DMS53 treated with DMSO at 0.1 percent for 48 hours (cell line): Measurements from ENCODE around the gene ARHGAP32.

Experiments used
- DNase-seq: peaks from one replicate; lab custom pipeline; 2025; ENCODE audit not compliant: unreplicated experiment; lab: John Stamatoyannopoulos, UW

The ARHGAP32 gene

DNA sequence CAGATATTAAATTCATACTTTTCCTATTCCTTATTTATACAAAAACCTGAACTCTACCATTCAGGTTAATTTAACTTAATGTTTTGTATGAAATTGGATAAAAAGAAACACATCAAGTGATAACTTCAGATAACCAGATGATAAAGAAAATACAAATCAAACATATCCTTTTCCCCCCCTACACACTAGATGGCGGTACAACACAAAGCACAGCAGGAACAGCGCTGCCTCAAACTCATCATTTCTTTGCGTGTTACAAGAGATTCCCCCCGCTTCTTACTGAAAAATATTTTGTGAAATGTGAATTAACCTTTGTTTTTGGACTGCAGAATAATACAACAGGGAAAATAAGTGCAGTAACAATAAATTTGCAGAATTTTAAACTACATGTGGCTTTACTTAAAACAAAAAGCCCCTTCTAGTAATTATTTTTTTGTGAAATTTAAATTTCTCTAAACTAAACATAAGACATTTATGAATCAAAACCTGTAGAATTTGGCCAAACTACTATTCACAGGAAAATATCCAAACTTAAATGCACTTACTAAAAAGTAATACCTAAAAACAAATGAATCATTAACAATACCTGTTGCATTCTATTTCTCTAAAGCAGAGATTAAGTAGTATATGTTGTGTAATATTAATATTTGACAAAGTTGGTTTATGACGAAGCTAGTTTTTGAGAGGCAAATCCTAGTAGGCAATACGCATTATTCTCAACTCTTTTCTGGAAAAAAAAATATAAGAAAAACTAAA, 74.4 kb downstream of the ARHGAP32 start:
- peak; percentile 72 for DNase-seq

DNA sequence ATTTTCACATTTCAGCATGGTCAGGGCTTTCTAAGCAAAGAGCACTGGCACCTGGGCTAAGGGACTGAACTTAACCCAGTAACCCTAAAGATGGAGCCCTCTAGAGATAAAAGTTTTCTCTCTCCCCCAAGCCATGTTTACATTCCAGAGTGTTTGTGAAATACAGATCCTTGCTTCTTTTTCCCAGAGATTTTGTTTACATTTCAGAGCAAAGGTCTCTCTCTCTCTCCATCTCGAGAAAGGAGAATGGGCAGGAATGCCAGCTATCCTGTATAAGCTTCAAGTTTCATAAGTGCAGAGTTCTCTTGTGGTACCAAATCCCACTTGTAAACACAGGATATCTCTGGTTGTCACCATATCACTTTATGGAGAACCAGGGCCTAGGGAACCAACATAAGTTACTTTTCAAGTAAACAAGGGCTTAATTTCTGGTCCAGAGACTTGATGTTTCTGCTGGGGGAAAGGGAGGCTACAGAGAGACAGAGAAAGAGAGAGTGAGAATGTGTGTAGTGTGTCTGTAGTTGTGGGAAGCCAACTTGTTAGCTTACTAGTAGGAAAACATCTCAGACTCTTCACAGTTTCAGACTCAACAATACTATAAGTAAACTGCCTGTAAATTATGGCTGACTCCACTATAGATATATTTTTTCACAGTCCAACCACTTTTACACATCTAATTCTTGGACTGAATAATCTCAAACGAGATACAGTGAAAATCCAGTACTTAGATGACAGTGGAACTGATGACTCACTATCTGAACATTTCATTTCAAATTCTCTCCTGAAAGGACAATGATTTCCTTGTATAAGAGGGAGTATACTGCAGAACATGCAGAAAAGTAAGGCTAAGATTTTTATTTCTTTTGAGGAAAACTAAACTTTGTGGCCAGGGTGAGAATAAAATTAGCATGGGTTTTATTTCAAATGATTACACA, 76.2 kb downstream of the ARHGAP32 start:
- no peak for DNase-seq

DNA sequence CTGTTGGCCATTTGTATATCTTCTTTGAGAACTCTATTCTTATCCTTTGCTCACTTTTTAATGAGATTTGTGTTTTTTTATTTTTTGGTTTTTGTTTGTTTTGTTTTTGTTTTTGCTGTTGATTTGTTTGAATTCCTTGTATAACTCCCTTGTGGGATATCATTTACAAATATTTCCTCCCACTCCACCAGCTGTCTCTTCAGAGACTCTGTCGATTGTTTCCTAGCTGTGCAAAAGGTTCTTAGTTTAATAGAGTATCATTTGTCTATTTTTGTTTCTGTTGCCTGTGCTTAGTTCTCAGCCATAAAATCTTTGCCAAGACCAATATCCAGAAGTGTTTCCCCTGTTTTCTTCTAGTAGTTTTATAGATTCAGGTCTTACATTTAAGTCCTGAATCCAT, 82.4 kb downstream of the ARHGAP32 start:
- DNase-seq, result no peak

DNA sequence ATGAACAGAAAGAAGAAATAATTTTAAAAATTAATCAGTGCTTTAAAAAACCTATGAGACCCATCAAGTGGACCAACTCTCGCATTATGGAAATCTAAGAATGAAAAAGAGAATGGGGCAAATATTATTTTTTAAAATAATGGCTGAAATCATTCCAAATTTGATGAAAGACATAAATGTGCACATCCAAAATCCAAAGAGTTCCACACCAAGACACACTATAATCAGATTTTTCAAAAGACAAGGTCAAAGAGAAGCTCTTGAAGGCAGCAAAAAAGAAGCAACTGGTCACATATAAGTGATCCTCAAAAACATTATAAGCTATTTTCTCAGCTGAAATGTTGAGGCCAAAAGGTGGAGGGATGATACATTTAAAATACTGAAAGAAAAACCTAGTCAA, 85.3 kb downstream of the ARHGAP32 start:
- DNase-seq, result no peak

DNA sequence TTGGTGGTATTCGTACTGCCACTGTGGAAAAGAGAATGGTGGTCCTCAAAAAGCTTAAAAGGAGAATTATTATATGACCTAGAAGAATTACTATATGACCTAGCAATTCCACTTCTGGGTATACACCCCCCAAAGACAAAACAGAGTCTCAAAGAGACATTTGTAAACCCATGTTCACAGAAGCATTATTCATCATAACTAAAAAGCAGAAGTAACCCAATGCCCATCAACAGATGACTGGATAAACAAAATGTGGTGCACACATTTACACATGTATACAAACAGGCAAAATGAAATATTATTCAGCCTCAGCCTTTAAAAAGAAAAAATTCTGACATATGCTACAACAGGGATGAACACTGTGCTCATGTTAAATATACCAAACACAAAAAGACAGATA, 89.4 kb downstream of the ARHGAP32 start:
- no peak for DNase-seq

DNA sequence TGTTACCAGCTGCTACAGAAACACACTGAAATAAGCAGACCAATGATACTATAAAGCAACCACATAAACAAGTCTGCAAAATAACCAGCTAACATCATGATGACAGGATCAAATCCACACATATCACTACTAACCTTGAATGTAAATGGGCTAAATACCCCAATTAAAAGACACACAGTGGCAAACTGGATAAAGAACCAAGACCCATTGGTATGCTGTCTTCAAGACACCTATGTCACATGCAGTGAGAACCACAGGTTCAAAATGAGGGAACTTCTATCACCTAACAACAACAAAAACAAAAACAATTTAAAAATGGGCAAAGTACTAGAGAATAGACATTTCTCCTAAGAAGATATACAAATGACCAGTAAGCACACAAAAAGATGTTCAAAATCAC, 89.9 kb downstream of the ARHGAP32 start:
- no peak for DNase-seq

DNA sequence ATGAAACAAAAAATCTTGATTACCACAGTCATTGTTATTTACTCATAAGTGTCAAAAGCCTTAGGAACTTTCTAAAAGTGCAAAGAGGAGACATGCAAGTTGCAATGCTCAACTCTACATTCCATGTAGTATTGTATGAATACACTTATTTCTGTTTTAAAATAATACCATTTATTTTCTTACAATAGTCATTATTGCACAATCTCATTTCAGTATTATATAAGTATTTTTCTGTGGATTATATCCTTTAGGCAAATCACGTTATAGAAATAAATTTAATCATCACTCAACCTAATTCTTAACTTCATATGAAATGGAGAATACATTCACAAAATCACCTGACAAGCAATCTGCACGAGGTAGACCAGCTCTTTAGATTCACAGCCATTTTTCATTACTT, 98.8 kb downstream of the ARHGAP32 start:
- no peak for DNase-seq

DNA sequence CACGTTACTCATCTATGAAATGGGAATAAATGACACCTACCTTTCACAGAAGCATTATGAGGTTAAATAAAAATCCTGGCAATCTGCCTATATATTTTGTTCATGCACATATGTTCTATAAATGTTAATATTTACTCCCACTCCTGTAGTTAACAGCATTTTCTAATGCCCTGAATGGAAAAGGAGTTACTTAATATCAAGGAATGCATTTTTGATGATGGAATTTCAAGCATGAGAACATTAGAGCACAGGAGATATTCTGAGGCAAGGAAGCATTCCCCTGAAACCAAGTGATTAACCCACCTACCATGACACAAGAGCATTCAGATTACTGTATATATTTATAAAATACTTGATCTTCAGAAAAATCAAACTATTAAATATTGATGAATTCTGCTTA, 102.1 kb downstream of the ARHGAP32 start:
- DNase-seq, result no peak

DNA sequence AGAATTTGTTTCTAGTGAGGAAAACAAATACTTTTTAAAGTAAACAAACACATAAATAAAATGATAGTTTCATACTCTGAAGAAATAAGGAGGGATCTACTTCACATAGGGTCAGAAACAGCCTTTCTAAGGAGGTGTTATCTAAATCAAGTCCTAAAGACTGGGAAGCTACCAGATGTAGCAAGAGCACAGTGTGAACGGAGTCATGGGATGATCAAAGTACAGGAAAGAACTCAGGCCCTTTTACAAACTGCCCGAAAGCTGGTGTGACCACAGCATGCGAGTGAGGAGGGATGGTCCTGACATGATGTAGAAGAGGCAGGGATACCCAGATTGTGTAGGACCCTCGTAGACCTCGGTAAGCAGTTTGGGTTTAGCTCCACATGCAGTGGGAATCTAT, 102.8 kb downstream of the ARHGAP32 start:
- no peak for DNase-seq

DNA sequence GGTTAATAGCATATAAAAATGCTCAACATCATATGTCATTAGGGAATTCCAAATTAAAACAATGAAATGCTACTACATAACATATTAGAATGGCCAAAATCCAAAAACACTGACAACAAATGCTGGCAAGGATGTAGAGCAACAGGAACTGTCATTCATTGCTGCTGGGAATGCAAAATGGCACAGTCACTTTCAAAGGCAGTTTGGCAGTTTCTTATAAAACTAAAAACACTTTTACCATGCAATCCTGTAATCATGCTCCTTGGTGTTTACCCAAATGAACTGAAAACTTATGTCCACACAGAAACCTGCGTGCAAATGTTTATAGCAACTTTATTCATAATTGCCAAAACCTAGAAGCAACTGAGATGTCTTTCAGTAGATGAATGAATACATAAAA, 105.1 kb downstream of the ARHGAP32 start:
- DNase-seq, result no peak

DNA sequence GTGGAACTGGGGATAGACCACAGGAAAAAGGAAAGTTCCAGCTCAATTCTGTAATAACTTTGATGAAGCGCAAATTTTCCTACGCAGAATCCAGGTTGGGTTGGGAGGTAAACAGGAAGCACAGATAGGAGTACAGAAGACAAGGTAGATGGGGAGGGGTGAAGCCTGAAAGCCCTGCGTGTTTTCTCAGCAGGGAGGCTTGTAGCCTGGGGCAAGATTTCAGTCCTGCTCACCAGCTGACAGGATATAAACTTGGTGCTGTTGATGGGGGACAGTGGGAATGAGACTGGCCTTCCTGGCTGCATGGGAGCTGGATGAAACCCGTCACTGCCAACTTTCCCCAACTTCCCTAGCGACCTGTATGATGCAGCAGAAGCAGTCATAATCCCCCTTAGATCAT, 114.9 kb downstream of the ARHGAP32 start:
- DNase-seq, result no peak

DNA sequence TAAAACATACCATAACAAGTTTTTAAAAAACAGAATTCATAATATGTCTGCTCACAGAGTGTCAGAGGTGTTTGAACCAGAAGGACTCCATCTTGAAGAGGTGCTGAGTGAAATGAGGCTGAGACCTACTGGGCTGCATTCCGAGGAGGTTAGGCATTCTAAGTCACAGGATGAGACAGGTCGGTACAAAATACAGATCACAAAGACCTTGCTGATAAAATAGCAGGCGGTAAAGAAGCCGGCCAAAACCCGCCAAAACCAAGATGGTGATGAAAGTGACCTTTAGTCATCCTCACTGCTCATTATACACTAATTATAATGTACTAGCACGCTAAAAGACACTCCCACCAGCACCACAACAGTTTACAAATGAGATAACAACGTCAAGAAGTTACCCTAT, 116.4 kb downstream of the ARHGAP32 start:
- DNase-seq, result no peak

DNA sequence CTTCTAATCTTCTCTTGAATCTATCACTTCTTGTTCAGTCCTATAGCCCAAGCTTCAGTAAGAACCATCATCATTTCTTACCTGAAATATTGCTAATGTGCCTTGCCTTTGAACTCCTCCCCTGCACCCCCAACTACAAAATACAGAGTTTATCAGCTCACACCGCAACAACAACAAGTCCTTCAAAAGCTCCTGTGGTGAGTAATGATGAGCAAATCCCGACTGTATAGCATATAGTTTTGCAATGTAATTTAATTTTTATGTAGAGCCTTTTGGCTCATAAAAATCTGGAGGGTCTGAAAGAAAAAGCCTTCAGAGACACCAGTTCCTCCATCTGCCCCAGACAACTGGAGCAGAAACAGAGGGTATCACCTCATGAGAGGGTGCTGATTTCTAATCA, 124.7 kb downstream of the ARHGAP32 start:
- DNase-seq, result no peak

DNA sequence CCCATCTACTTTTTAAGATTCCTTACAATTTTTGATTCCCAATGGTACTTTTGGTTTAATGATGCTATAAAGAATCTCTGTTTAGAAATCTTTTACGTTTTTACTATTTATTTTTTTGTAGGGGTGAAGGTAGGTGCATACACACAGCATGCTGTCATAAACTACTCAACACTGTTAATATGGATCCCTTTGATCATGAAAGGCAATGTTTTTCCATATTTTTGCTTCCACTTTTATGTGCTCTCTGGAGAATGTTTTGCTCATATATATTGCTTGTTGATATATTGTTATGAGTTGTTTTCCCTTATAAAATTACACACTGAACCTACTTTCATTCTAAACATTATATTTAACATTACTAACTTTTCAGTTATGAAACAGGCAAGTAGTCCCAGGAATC, 125.9 kb downstream of the ARHGAP32 start:
- DNase-seq, result no peak

DNA sequence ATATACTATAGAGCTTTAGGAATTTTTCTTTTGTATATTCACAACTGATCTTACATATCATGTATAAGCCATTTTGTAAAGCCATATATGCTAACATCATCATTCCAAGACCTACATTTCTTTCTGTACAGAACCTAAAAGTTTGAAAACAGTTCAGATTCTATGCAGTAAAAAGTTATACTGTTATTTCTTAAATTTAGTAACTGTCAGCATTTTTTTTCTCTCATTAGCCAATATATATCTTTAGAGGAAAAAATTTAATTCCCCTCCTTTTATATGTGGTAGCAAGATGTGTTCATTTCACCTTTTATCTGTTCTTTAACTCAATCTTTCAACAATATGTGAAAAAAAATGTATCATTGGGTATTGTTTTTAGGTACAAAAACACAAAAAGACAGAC, 129.0 kb downstream of the ARHGAP32 start:
- no peak for DNase-seq

DNA sequence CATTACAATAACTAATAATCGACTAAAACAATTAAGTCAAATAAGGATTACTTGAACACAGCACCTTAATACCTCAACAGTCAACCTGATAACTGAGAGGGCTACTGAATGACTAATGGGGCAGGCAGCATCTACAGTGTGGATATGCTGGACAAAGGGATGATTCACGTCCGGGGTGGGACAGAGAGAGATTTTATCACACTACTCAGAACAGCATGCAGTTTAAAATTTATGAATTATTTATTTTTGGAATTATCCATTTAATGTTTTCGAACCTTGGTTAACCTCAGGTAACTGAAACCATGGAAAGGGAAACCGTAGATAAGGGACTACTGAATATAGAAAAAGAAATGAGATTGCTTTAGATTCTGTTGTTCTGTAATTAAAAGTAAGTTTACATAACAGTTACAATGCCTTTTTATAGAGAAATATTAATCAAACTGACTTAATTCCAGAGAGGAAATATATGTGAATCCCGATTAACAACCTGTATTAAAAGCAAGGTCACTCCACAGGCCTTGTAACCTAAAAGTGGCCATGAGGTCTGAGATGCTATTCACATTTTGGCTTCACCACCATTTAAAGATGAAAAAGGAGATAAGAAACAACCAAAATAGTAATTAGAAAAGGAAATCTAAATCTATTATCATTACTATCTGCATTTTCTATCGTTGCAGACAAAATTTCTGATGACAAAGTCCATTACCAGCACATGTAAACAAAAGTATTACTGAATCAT, 130.5 kb downstream of the ARHGAP32 start:
- no peak for DNase-seq

DNA sequence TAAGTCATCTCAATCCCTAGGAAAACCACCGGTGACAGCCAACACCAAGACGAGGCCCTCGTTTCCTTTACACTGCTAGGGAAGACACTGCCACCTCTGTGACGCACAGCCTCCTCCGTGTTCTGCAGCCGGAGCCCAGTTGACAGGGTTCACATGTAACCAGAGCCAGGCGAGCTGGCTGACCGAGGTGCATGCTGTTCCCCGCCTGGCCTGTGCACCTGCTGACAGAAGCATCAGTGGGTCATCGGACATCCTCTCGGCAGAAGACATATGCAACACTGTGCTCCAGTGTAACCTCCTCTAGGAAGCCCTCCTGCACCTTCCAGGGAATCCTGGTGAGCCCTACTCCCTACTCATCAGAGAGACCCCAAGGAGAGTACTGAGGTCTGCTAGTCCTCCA, 135.2 kb downstream of the ARHGAP32 start:
- no peak for DNase-seq

DNA sequence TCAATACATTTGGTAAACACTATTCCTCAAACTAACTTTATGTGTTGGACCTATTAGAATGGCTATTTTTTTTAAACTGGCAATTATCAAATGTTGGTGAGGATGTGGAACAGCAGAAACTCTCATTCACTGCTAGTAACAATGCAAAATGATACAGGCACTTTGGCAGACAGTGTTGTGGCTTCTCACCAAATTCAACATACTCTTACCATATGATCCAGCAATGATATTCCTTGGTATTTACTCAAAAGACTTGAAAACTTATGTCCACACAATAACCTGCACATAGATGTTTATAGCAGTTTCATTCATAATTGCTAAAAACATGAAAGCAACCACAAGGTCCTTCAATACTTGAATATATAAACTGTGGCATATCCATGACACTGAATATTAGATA, 136.9 kb downstream of the ARHGAP32 start:
- no peak for DNase-seq

DNA sequence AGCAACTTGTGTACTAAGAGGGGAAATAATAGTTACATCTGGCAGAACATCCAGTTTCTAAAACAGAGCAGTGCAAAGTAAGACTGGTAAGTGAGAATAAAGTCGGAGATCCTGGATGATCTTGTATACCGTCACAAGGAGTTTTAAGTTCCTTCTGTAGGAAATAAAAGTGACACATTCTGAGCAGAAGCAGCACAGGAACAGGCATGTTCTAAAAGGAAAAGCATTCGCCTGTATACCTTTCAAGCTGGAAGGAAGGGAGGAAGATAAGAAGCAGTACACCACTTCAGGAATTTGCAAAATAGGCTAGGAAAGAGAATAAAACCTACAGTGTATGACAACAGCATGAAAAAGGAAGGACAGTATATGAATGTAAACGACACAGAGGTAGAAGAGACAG, 143.2 kb downstream of the ARHGAP32 start:
- no peak for DNase-seq

DNA sequence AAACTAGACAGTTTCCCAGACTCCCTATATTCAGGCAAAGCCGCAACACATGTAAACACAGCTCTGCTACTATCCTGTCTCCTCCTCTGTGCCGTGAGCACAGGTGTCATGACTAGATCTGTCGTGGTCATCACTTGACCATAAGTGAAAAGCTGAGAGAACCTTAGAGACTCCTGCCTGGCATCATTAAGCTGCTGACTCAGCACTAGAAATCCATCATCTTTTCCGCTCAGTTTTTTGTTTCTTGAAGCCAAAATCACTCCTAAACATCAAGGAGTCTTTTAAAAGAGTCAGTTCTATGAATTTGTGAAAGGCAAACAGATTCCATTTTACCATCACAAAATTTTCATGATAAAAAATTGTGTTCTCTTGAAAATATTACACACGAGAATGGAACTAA, 147.0 kb downstream of the ARHGAP32 start:
- DNase-seq, result no peak

DNA sequence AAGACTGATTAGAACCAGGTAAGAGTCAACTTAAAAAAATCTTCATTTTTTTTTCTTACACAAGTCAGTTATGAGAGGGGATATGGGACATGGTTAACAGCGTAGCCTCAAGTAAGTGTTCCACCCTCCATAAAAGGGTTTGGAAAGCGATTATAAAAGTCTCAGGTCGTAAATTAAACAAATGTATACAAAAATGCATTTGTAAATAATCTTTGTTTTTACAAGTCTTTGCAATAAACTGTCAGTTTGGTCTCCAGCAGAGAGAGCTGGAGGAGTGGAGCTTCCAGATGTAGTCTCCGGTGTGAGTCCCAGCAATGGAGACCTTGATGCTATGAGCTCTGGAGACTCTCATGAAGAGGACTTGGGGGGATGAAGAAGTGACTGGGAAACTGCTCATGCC, 149.6 kb downstream of the ARHGAP32 start:
- no peak for DNase-seq

DNA sequence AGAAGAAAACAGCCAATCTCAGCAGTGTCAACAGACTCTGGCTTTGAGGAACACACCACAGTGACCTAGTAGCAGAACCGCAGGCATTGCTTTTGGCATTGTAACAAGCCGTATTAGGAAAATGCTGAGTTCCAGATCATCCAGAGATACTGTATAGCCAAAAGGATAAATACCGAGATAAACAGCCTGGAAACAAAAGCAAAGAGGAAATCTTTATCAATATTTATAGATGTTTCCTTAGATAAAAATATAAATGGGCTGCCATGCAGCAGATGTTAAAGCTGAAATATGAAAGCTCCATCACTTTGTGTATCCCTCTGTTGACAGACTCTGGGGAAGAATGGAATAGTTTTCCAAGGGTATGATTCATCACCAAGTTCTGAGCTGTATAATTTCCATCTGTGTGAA, 150.5 kb downstream of the ARHGAP32 start:
- DNase-seq, result no peak
